Endothelial cell of umbilical vein (primary cell): ENCODE results near the gene CENPF. TPM values are rescaled to one million over a fixed set of nuclear protein-coding genes. Genes with fewer than 3 reads are reported as not detected.
A peak's percentile ranks its signal among the peaks of the same experiment; 100 is the strongest.

Experiments
- BruUV-seq: library from RNA; stranded (reverse); fragments of 400-500 nt; replicated peaks from 2 replicates; lab custom pipeline; 2021; lab: Mats Ljungman, UMichigan
- CTCF ChIA-PET: fragments of 300-600, 350-600 bp; sonication (Branson Sonifier 250); formaldehyde crosslinking; loops from one replicate; lab custom pipeline; 2021; ENCODE audit warnings: antibody characterized with exemption, inconsistent platforms; lab: Charles Lee
- POLR2A ChIA-PET: fragments of 300-600, 350-600 bp; sonication (Branson Sonifier 250); formaldehyde crosslinking; loops from one replicate; lab custom pipeline; 2021; ENCODE audit warnings: antibody characterized with exemption, inconsistent platforms; lab: Charles Lee
- DNase-seq: peaks from one replicate; pipeline ENCODE4 v3.0.0-alpha.2; 2011; ENCODE audit warnings: low read depth, low spot score
- FAIRE-seq: peaks from 2 replicates; lab custom pipeline; 2011; peaks lifted over from hg19 to GRCh38; lab: Jason Lieb, UNC
- H2AFZ ChIP-seq: 2 replicates; pipeline ENCODE4 v1.6.0; 2012; ENCODE audit warnings: low read depth, low read length, control low read depth, inconsistent platforms
- H3K27ac ChIP-seq: 2 replicates; pipeline ENCODE4 v1.5.1; 2011; ENCODE audit warnings: low read depth, mild to moderate bottlenecking, control low read depth, low read length, moderate library complexity; ENCODE audit not compliant: insufficient read depth
- H3K27me3 ChIP-seq, 2 experiments: 2 replicates each; pipeline versions ENCODE4 v1.6.0 to v1.6.1; 2011; ENCODE audit warnings: low read length in 2 of 2, mixed read lengths in 1 of 2; ENCODE audit not compliant: control insufficient read depth in 2 of 2, insufficient read depth in 2 of 2
- H3K36me3 ChIP-seq, 2 experiments: 2 replicates in 1 of 2; 3 replicates in 1 of 2; pipeline ENCODE4 v1.5.1; 2011; ENCODE audit warnings: low read length in 2 of 2, mild to moderate bottlenecking in 1 of 2, moderate library complexity in 1 of 2; ENCODE audit not compliant: control insufficient read depth in 2 of 2, insufficient read depth in 2 of 2; ENCODE audit errors: extremely low read depth in 1 of 2
- H3K4me1 ChIP-seq: 3 replicates; pipeline ENCODE4 v1.5.1; 2011; ENCODE audit warnings: mild to moderate bottlenecking, low read length; ENCODE audit not compliant: control insufficient read depth, insufficient read depth; ENCODE audit errors: extremely low read depth
- H3K4me2 ChIP-seq: 2 replicates; pipeline ENCODE4 v1.6.1; 2011; ENCODE audit warnings: low read length, control low read depth, mixed read lengths; ENCODE audit not compliant: insufficient read depth
- H3K4me3 ChIP-seq, 3 experiments: fragments of 200-600 bp in 1 of 3; sonication (generic), shearing (Covaris generic) in 1 of 3; replicated peaks in 1 of 3; 2 replicates each; pipeline ENCODE4 v1.5.1; 2011 to 2016; ENCODE audit warnings: control low read depth in 3 of 3, low read length in 3 of 3, mild to moderate bottlenecking in 2 of 3, inconsistent platforms in 1 of 3, low read depth in 1 of 3, moderate library complexity in 1 of 3; ENCODE audit not compliant: insufficient read depth in 1 of 3
- H3K79me2 ChIP-seq: 2 replicates; pipeline ENCODE4 v1.6.0; 2012; ENCODE audit warnings: low read length, inconsistent platforms; ENCODE audit not compliant: control insufficient read depth, insufficient read depth
- H3K9ac ChIP-seq: replicated peaks from 2 replicates; pipeline ENCODE3; 2011; ENCODE audit warnings: low read length, control low read depth; ENCODE audit not compliant: insufficient read depth; ENCODE audit errors: extremely low read depth
- H3K9me1 ChIP-seq: replicated peaks from 3 replicates; pipeline ENCODE4 v1.6.0; 2011; ENCODE audit warnings: mild to moderate bottlenecking, low read length; ENCODE audit not compliant: control insufficient read depth, insufficient read depth; ENCODE audit errors: extremely low read depth
- H3K9me3 ChIP-seq: replicated peaks from 2 replicates; pipeline ENCODE4 v1.5.1; 2012; ENCODE audit warnings: low read length, inconsistent platforms; ENCODE audit not compliant: control insufficient read depth, insufficient read depth
- H4K20me1 ChIP-seq: replicated peaks from 2 replicates; pipeline ENCODE3; 2011; ENCODE audit warnings: mild to moderate bottlenecking, low read length; ENCODE audit not compliant: control insufficient read depth, insufficient read depth; ENCODE audit errors: extremely low read depth
- EZH2 ChIP-seq: IDR thresholded peaks from 2 replicates; pipeline ENCODE4 v1.6.1; 2012; ENCODE audit warnings: borderline replicate concordance, low read depth, mild to moderate bottlenecking, moderate library complexity, low read length, inconsistent platforms; ENCODE audit not compliant: severe bottlenecking
- FOS ChIP-seq: IDR thresholded peaks from 2 replicates; pipeline ENCODE4 v1.6.1; 2011; ENCODE audit warnings: mild to moderate bottlenecking, low read length, moderate library complexity, borderline replicate concordance; ENCODE audit not compliant: insufficient read depth
- GATA2 ChIP-seq: IDR thresholded peaks from 2 replicates; pipeline ENCODE4 v1.7.0; 2011; ENCODE audit warnings: low read depth, mild to moderate bottlenecking, moderate library complexity, mixed read lengths, low read length; ENCODE audit not compliant: insufficient read length, insufficient read depth
- JUN ChIP-seq: IDR thresholded peaks from 2 replicates; pipeline ENCODE4 v1.6.1; 2011; ENCODE audit warnings: borderline replicate concordance, low read depth; ENCODE audit not compliant: insufficient read length, insufficient read depth
- MYC ChIP-seq: IDR thresholded peaks from one replicate; pipeline ENCODE4 v1.6.1; 2011; ENCODE audit warnings: mild to moderate bottlenecking, low read depth, low read length
- POLR2A ChIP-seq: IDR thresholded peaks from 2 replicates; pipeline ENCODE4 v1.6.1; 2012; ENCODE audit warnings: low read depth, mild to moderate bottlenecking, control low read depth, low read length
- POLR2AphosphoS5 ChIP-seq: IDR thresholded peaks from 2 replicates; pipeline ENCODE4 v1.6.1; 2012; ENCODE audit warnings: low read depth, mild to moderate bottlenecking, control low read depth, low read length, moderate library complexity; ENCODE audit not compliant: insufficient read depth
- dilution Hi-C: fragments of 300-500 bp; cut with MboI; formaldehyde crosslinking; loops from one replicate; pipeline ENCODE4 v1.15.0; 2019; ENCODE audit warnings: low sequenced_read_pairs; ENCODE audit not compliant: extremely low pct_ligation_motif_present
- intact Hi-C: fragments of 100-400 bp; cut with micrococcal nuclease; formaldehyde crosslinking; loops from one replicate; pipeline ENCODE4 v1.10.0; 2022
- polyA plus RNA-seq, 4 experiments: library from polyadenylated mRNA; depleted of rRNA in 3 of 4; stranded (reverse) in 3 of 4; unstranded in 1 of 4; fragments of >200 nt; gene quantifications; 2 replicates each; pipeline versions ENCODE4 v1.2.1 to v1.2.3, GENCODE V29; 2011 to 2012; ENCODE audit warnings: missing spikeins in 1 of 4
- total RNA-seq: library from RNA; stranded (reverse); gene quantifications from 2 replicates; pipeline ENCODE4 v1.2.3, GENCODE V29; 2021
- TF ChIP-seq, protein P1 (sequence below), 2 donors: IDR thresholded peaks; 1 replicate in 1 of 2; 2 replicates in 1 of 2; pipeline ENCODE4 v1.5.1; 2011; ENCODE audit warnings: low read length in 2 of 2, mild to moderate bottlenecking in 2 of 2, moderate library complexity in 2 of 2, control low read depth in 1 of 2, inconsistent platforms in 1 of 2, low read depth in 1 of 2; ENCODE audit not compliant: insufficient read depth in 1 of 2; ENCODE audit errors: extremely low read depth in 1 of 2
- TF ChIP-seq, protein P2 (sequence below): IDR thresholded peaks from 2 replicates; pipeline ENCODE4 v1.6.1; 2011; ENCODE audit not compliant: insufficient read depth, insufficient read length

CENPF gene
- total and polyA plus RNA-seq, 2 donors (not counting 3 experiments of a cell fraction or from before 2014, with no cell fraction given): 6.4 to 66.2 TPM

DNA sequence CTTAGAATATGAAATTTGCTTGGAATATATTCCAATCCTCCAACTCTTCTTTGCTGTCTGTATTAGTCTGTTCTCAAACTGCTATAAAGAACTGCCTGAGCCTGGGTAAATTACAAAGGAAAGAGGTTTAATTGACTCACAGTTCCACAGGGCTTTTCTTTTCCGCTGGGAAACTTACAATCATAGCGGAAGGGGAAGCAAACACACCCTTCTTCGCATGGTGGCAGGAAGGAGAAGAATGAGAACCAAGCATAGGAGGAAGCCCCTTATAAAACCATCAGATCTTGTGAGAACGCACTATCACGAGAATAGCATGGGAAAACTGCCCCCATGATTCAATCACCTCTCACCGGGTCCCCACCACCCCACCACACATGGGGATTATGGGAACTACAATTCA is 14.8 kb downstream of the CENPF start:
- H3K27ac ChIP-seq: peak overlapping the region; percentile 12
- no TSS peak for BruUV-seq
- H3K36me3 ChIP-seq: peaks cover 0 to 19% of the 10 kb centered on the region in 2 experiments
- peak; percentile 44 for FAIRE-seq
- H3K4me3 ChIP-seq: no peak overlapping the region
- TF ChIP-seq FOS: peak; percentile 48
- TF ChIP-seq JUN: peak; percentile 19
- TF ChIP-seq GATA2: peak; percentile 39
- no peak for TF ChIP-seq POLR2AphosphoS5
- TF ChIP-seq, protein P1, sequence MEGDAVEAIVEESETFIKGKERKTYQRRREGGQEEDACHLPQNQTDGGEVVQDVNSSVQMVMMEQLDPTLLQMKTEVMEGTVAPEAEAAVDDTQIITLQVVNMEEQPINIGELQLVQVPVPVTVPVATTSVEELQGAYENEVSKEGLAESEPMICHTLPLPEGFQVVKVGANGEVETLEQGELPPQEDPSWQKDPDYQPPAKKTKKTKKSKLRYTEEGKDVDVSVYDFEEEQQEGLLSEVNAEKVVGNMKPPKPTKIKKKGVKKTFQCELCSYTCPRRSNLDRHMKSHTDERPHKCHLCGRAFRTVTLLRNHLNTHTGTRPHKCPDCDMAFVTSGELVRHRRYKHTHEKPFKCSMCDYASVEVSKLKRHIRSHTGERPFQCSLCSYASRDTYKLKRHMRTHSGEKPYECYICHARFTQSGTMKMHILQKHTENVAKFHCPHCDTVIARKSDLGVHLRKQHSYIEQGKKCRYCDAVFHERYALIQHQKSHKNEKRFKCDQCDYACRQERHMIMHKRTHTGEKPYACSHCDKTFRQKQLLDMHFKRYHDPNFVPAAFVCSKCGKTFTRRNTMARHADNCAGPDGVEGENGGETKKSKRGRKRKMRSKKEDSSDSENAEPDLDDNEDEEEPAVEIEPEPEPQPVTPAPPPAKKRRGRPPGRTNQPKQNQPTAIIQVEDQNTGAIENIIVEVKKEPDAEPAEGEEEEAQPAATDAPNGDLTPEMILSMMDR (IDR thresholded peaks at IDR 0.05; ENCODE audit: extremely low read depth in 1 of 2, insufficient read depth in 1 of 2, low read depth in 1 of 2, low read length in 2 of 2): no peak
- TF ChIP-seq EZH2: no peak
- no peak for TF ChIP-seq MYC
- no peak for TF ChIP-seq POLR2A
- TF ChIP-seq, protein P2, sequence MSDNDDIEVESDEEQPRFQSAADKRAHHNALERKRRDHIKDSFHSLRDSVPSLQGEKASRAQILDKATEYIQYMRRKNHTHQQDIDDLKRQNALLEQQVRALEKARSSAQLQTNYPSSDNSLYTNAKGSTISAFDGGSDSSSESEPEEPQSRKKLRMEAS: no peak
- ChIA-PET CTCF (interaction anchor here (0.9 kb wide), 1 partner anchor 10 kb away, joined by 3 read pairs; no protein-coding TSS in a partner anchor), POLR2A (no interaction called here)
- no peaks in the 10 kb centered on the region for H3K27me3 ChIP-seq
- dilution Hi-C loops (no loop called here), intact Hi-C loops (no loop called here)
- peaks cover 32% of the 10 kb centered on the region for H3K79me2 ChIP-seq
- H3K4me2 ChIP-seq: peak overlapping the region; percentile 53
- H2AFZ ChIP-seq: peak overlapping the region; percentile 23
- H3K9me3 ChIP-seq: no peaks in the 10 kb centered on the region
- no peaks in the 10 kb centered on the region for H3K9me1 ChIP-seq
- peaks cover 26% of the 10 kb centered on the region for H3K4me1 ChIP-seq
- H4K20me1 ChIP-seq: no peaks in the 10 kb centered on the region
- H3K9ac ChIP-seq: no peak overlapping the region
- peak; percentile 46 for DNase-seq
